Esophagus squamous epithelium (tissue), 4 donors: ENCODE data around the gene FAR1.
"Not testable (repeated sequence)": the region's sequence is repeated elsewhere in the genome, so short reads cannot be mapped to it uniquely, and the experiment has no call there.

Source experiments
- CTCF ChIP-seq, 6 experiments: fragments of 450-650 bp in 4 of 6; fragments of 200-600 bp in 2 of 6; sonication (generic) in 2 of 6; IDR thresholded peaks; one replicate each; pipeline ENCODE4 v1.5.1; 2016 to 2019; ENCODE audit warnings: antibody characterized with exemption in 6 of 6, mild to moderate bottlenecking in 4 of 6, moderate library complexity in 4 of 6
- POLR2A ChIP-seq, 4 donors: fragments of 450-650 bp; IDR thresholded peaks; one replicate each; pipeline ENCODE4 v1.6.1; 2017; ENCODE audit warnings: antibody characterized with exemption in 4 of 4, mild to moderate bottlenecking in 4 of 4, moderate library complexity in 3 of 4

DNA sequence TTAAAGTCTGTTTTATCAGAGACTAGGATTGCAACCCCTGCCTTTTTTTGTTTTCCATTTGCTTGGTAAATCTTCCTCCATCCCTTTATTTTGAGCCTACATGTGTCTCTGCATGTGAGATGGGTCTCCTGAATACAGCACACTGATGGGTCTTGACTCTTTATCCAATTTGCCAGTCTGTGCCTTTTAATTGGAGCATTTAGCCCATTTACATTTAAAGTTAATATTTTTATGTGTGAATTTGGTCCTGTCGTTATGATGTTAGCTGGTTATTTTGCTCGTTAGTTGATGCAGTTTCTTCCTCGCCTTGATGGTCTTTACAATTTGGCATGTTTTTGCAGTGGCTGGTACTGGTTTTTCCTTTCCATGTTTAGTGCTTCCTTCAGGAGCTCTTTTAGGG, 41.6 kb upstream of the FAR1 start:
- not testable (repeated sequence) for TF ChIP-seq CTCF, POLR2A (IDR thresholded peaks at IDR 0.05)
